K562 (cell line): ENCODE measurements around the gene PPCDC. TPM values are rescaled to one million over a fixed set of nuclear protein-coding genes. Genes with fewer than 3 reads are reported as not detected.

Experiments
- FOXA3 ChIP-seq, 2 experiments: fragments of 450-650 bp in 1 of 2; sonication (generic) in 1 of 2; formaldehyde crosslinking; IDR thresholded peaks in 1 of 2; conservative IDR thresholded peaks in 1 of 2; 2 replicates each; pipeline versions ENCODE4 v1.4.0 to v1.8.0; 2020 to 2022; ENCODE audit warnings: mild to moderate bottlenecking in 2 of 2, missing genetic modification reagents in 1 of 2
- FOXK2 ChIP-seq, 2 experiments: fragments of 450-650 bp; IDR thresholded peaks in 1 of 2; conservative IDR thresholded peaks in 1 of 2; 2 replicates each; pipeline ENCODE4 v1.6.1; 2016; ENCODE audit warnings: low read depth in 2 of 2, mild to moderate bottlenecking in 1 of 2
- HMG20A ChIP-seq: fragments of 450-650 bp; formaldehyde crosslinking; conservative IDR thresholded peaks from 2 replicates; pipeline ENCODE4 v1.4.0; 2020; ENCODE audit warnings: mild to moderate bottlenecking, mixed read lengths
- HSF4 ChIP-seq: fragments of 250-450 bp; sonication (Bioruptor Pico); IDR thresholded peaks from 2 replicates; pipeline ENCODE4 v2.1.2; 2022; ENCODE audit warnings: mild to moderate bottlenecking, moderate library complexity, borderline replicate concordance
- MAFG ChIP-seq: fragments of 450-650 bp; conservative IDR thresholded peaks from 2 replicates; pipeline ENCODE4 v1.6.1; 2016; ENCODE audit warnings: missing genetic modification characterization, missing compliant biosample characterization
- MEF2A ChIP-seq: IDR thresholded peaks from 2 replicates; pipeline ENCODE4 v1.6.1; 2011; ENCODE audit warnings: low read depth, mild to moderate bottlenecking, low read length, moderate library complexity; ENCODE audit not compliant: control insufficient read depth
- MXD1 ChIP-seq: fragments of 250-450 bp; sonication (Bioruptor Pico); IDR thresholded peaks from 2 replicates; pipeline ENCODE4 v1.8.0; 2021; ENCODE audit warnings: borderline replicate concordance, mild to moderate bottlenecking, moderate library complexity; ENCODE audit not compliant: poor library complexity, severe bottlenecking
- NKRF ChIP-seq: fragments of 450-650 bp; IDR thresholded peaks from 2 replicates; pipeline ENCODE4 v1.6.1; 2016; ENCODE audit warnings: borderline replicate concordance
- NR2C2 ChIP-seq, 2 experiments: fragments of 200-800 bp in 1 of 2; sonication (Bioruptor generic) in 1 of 2; sonication (generic) in 1 of 2; formaldehyde crosslinking in 1 of 2; IDR thresholded peaks; 2 replicates each; pipeline versions ENCODE4 v1.6.1 to v1.8.0; 2016 to 2022; ENCODE audit warnings: mild to moderate bottlenecking in 1 of 2, missing compliant biosample characterization in 1 of 2, missing genetic modification characterization in 1 of 2, missing genetic modification reagents in 1 of 2
- SRF ChIP-seq, 2 experiments: fragments of 250-450, 450-650 bp in 1 of 2; sonication (Bioruptor Pico) in 1 of 2; sonication (generic) in 1 of 2; formaldehyde crosslinking; IDR thresholded peaks; 2 replicates each; pipeline versions ENCODE4 v1.5.0 to v1.5.1; 2020 to 2022; ENCODE audit warnings: mild to moderate bottlenecking in 1 of 2, missing genetic modification reagents in 1 of 2
- ZNF175 ChIP-seq: fragments of 200-800 bp; sonication (Bioruptor generic); IDR thresholded peaks from 2 replicates; pipeline ENCODE4 v1.6.1; 2016; ENCODE audit warnings: low read depth, mild to moderate bottlenecking, missing genetic modification characterization, missing compliant biosample characterization
- ZNF407 ChIP-seq: fragments of 450-650 bp; IDR thresholded peaks from 2 replicates; pipeline ENCODE4 v1.6.1; 2016; ENCODE audit warnings: low read depth
- polyA plus RNA-seq, 8 experiments: library from polyadenylated mRNA; depleted of rRNA in 4 of 8; stranded (reverse) in 5 of 8; unstranded in 3 of 8; fragments of >200 nt; fragmentation: Nextera tagmentation in 2 of 8; fragmentation: Illumina TruSeq in 1 of 8; extraction: Ambion mirVana in 2 of 8; extraction: Trizol in 1 of 8; gene quantifications; 2 replicates each; pipeline versions ENCODE4 v1.2.1 to v1.2.3, GENCODE V29; 2011 to 2014; ENCODE audit warnings: inconsistent platforms in 1 of 8, missing spikeins in 1 of 8
- total RNA-seq, 7 experiments: library from RNA; depleted of rRNA in 6 of 7; stranded (reverse); fragments of >200 nt in 6 of 7; fragmentation: Illumina TruSeq in 2 of 7; extraction: Trizol in 2 of 7; gene quantifications; 2 replicates each; pipeline versions ENCODE4 v1.2.1 to v1.2.3, GENCODE V29; 2011 to 2021; ENCODE audit warnings: low replicate concordance in 1 of 7

Gene PPCDC
- total and polyA plus RNA-seq, 9 of the 15 experiments (the other 6 are each of a cell fraction or from before 2014, with no cell fraction given): 10.9 to 53.6 (median 16.7) TPM

GRCh38 chr15:75065851-75066509 lies 42.6 kb downstream of the PPCDC start (continued):
- TF ChIP-seq ZNF407: peak; percentile 23; the same call in 1 of the 2 replicates
- peak; percentile 43; the same call in 1 of the 2 replicates for TF ChIP-seq HSF4 (CRISPR knock-in tag)
- 0 out of 4 replicates have a peak, but pooled peaks have one; percentile 4 to 54 for TF ChIP-seq FOXA3 (CRISPR knock-in tag; conservative IDR thresholded peaks at IDR 0.05 in 1 of 2, IDR thresholded peaks at IDR 0.05 in 1 of 2)
- TF ChIP-seq NKRF: 0 out of 2 replicates have a peak, but pooled peaks have one; percentile 57
- TF ChIP-seq HMG20A (CRISPR knock-in tag): peak; percentile 81
- peak; percentile 86 for TF ChIP-seq MEF2A
- peak; percentile 85 for TF ChIP-seq MAFG (tag)
- TF ChIP-seq FOXK2 (conservative IDR thresholded peaks at IDR 0.05 in 1 of 2, IDR thresholded peaks at IDR 0.05 in 1 of 2; ENCODE audit: low read depth in 2 of 2): peak in 1 of 2 experiments; percentile 68; a peak in 3 of 4 replicates
- TF ChIP-seq MXD1 (CRISPR knock-in tag): peak; percentile 47
- TF ChIP-seq NR2C2 (CRISPR knock-in tag; IDR thresholded peaks at IDR 0.05): no peak
- peak; percentile 56 for TF ChIP-seq NR2C2 (tag; IDR thresholded peaks at IDR 0.05)
- TF ChIP-seq SRF (CRISPR knock-in tag; IDR thresholded peaks at IDR 0.05): 0 out of 4 replicates have a peak, but pooled peaks of 1 of the 2 experiments have one; percentile 22
- TF ChIP-seq ZNF175 (CRISPR knock-in tag): peak; percentile 98
